ENCODE measurements around the gene RCAN1.
A peak's percentile ranks its signal among the peaks of the same experiment; 100 is the strongest.

The RCAN1 gene

DNA sequence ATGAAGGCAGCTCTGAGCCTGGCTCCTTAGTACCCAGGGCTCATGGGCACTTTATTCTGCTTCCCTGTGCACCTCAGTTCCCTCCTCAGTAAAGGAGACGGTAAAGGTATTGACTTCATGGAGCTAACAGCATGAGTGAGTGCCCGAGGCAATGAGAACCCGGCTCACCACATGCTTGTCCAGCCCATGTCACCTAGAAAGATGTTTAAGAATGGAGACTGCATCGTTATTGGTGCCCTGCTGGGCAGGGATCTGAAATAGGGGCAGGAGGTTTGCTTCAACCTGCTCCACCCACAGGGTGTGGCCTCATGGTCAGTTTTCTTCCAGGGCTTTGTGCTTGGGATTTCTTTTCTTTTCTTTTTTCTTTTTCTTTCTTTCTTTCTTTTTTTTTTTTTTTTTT is 95.9 kb downstream of the RCAN1 start:
- Mint-ChIP-seq H3K36me3 (ENCODE audit: low read depth) (peaks cover 21% of the 10 kb centered on the region), H3K4me3 (no peak overlapping the region), H3K4me1 (peaks cover under 1% of the 10 kb centered on the region), H3K27me3 (ENCODE audit: low read depth) (no peaks in the 10 kb centered on the region), H3K27ac (no peak overlapping the region), H3K9me3 (no peaks in the 10 kb centered on the region)
- TF ChIP-seq, protein P1, sequence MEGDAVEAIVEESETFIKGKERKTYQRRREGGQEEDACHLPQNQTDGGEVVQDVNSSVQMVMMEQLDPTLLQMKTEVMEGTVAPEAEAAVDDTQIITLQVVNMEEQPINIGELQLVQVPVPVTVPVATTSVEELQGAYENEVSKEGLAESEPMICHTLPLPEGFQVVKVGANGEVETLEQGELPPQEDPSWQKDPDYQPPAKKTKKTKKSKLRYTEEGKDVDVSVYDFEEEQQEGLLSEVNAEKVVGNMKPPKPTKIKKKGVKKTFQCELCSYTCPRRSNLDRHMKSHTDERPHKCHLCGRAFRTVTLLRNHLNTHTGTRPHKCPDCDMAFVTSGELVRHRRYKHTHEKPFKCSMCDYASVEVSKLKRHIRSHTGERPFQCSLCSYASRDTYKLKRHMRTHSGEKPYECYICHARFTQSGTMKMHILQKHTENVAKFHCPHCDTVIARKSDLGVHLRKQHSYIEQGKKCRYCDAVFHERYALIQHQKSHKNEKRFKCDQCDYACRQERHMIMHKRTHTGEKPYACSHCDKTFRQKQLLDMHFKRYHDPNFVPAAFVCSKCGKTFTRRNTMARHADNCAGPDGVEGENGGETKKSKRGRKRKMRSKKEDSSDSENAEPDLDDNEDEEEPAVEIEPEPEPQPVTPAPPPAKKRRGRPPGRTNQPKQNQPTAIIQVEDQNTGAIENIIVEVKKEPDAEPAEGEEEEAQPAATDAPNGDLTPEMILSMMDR (IDR thresholded peaks at IDR 0.05; ENCODE audit: unreplicated experiment in 3 of 3), result no peak

DNA sequence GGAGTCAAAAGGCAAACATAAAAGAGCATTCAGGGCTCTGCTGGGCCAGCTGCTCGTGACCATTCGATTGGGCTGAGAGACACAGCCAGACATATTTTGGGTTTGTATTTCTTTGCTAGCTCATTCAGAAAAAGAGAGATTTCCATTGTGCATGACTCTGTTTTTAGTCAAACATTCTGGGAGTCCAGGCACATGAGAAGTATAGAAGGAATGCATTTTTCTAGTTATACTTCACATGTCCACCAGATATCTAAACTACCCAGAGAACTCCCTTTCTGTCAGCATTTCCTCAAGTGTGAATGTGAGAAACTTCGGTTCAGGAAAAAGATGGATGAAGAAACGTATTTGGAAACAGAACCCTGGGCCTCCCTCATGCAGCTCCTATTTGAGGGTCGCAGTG is 96.6 kb downstream of the RCAN1 start:
- peaks cover 21% of the 10 kb centered on the region for H3K36me3 Mint-ChIP-seq (ENCODE audit: low read depth)
- no peaks in the 10 kb centered on the region for H3K4me1 Mint-ChIP-seq
- H3K27me3 Mint-ChIP-seq (ENCODE audit: low read depth), result no peaks in the 10 kb centered on the region
- TF ChIP-seq, protein P1 (IDR thresholded peaks at IDR 0.05; ENCODE audit: unreplicated experiment in 3 of 3), result no peak
- no peak overlapping the region for H3K27ac Mint-ChIP-seq
- no peaks in the 10 kb centered on the region for H3K9me3 Mint-ChIP-seq
- H3K4me3 Mint-ChIP-seq, result no peak overlapping the region

DNA sequence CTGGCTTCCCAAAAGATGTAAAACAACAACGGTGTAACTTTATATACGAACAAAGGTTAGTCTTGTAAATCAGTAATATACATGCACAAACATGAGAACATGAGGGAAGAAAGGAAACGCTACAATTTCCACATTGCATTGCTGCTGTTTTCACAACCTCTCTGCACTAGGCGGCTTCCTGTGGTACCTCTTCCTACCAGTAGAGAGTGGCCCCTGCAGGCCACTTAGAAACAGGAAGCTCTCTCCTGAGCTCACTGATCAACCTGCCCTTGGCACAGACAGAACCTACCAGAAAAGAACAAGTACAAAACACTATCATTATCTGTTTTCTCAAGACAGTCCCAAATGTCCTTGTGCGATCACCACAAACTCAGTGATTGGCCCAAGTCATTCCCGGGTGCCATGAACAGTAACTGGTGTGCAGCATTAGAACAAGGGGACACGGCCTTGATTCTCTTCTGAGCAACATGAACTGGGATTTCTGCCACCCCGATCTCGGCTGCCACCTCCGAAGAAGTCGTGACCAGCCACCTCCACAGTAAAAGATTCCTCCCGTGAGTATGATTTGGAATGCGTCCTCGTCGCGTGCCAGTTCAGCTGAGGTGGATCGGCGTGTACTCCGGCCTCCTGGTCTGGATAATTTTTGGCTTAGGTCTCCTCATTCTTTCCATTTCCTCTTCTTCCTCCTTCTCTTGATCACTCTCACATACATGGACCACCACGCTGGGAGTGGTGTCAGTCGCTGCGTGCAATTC is 97.2 kb downstream of the RCAN1 start:
- no peaks in the 10 kb centered on the region for H3K9me3 Mint-ChIP-seq
- no peaks in the 10 kb centered on the region for H3K4me1 Mint-ChIP-seq
- H3K27me3 Mint-ChIP-seq (ENCODE audit: low read depth), result no peaks in the 10 kb centered on the region
- TF ChIP-seq, protein P1 (IDR thresholded peaks at IDR 0.05; ENCODE audit: unreplicated experiment in 3 of 3), result peak in 1 of 3 experiments; percentile 12
- H3K4me3 Mint-ChIP-seq, result no peak overlapping the region
- H3K36me3 Mint-ChIP-seq (ENCODE audit: low read depth), result peaks cover 21% of the 10 kb centered on the region
- H3K27ac Mint-ChIP-seq, result no peak overlapping the region

DNA sequence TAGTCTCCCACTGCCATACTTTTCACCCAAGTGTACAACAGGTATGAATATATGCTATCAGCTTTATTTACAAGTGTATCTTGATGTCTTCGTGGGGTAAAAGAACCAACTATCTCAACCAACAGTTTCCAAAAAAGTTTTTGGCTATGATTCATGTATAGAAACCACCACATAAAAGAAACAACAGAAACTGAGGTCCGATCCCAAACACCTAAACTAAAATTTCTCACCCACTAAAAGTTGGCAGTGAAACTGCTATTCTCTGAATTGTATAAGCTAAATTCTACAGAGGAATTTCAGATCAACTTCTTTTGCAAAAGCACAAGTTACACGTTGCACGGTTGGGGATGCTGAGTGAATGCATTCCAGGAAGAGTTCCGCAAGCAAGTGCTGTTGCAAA is 97.9 kb downstream of the RCAN1 start:
- no peak overlapping the region for H3K27ac Mint-ChIP-seq
- TF ChIP-seq, protein P1 (IDR thresholded peaks at IDR 0.05; ENCODE audit: unreplicated experiment in 3 of 3), result no peak

DNA sequence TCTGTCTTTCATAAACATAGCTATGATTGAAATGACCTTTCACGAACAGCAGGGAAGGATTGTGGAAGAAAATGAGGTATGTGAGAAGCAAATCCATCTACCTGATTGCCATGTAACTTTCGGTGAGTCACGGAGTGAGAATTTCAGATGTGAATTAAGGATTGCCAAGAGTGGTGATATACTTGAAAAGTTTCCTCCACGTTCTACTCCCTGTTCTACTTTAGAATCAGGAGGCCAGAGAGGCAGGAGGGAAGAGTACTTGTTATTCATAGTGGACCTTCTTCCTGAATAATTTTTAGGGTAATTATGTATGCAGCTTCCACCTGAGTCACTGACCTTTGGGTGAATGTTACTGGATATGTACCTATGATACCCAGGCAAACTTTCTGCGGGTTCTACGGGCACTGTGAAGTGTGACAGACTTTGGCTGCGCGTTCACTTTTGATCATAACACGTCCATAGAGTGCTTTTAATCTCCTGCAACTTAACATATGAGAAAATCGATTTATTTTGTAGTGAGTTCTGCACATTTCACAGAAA is 100.3 kb downstream of the RCAN1 start:
- peaks cover 14% of the 10 kb centered on the region for H3K36me3 Mint-ChIP-seq (ENCODE audit: low read depth)
- no peaks in the 10 kb centered on the region for H3K9me3 Mint-ChIP-seq
- no peaks in the 10 kb centered on the region for H3K4me1 Mint-ChIP-seq
- no peak overlapping the region for H3K4me3 Mint-ChIP-seq
- TF ChIP-seq, protein P1 (IDR thresholded peaks at IDR 0.05; ENCODE audit: unreplicated experiment in 3 of 3), result no peak
- no peak overlapping the region for H3K27ac Mint-ChIP-seq
- no peaks in the 10 kb centered on the region for H3K27me3 Mint-ChIP-seq (ENCODE audit: low read depth)

More for the DNA sequence above, 97.9 kb downstream of the RCAN1 start:
- H3K36me3 Mint-ChIP-seq (ENCODE audit: low read depth), result peaks cover 21% of the 10 kb centered on the region
- no peaks in the 10 kb centered on the region for H3K27me3 Mint-ChIP-seq (ENCODE audit: low read depth)
- no peaks in the 10 kb centered on the region for H3K4me1 Mint-ChIP-seq
- H3K9me3 Mint-ChIP-seq, result no peaks in the 10 kb centered on the region
- H3K4me3 Mint-ChIP-seq, result no peak overlapping the region

Data from nephron (organoid).